Upper lobe of left lung (tissue), 6 donors: ENCODE measurements around the gene PSMB7. TPM values are rescaled to one million over a fixed set of nuclear protein-coding genes. Genes with fewer than 3 reads are reported as not detected.

Experiments used
- ATAC-seq, 2 donors: fragments of 200-7000 bp; cut with Tn5 transposase; one replicate each; pipeline ENCODE4 v1.9.1; 2022; ENCODE audit warnings: mild to moderate bottlenecking in 2 of 2, moderate library complexity in 2 of 2; ENCODE audit not compliant: low FRiP score in 2 of 2
- DNase-seq, 2 donors: peaks; one replicate each; pipeline ENCODE4 v3.0.0-alpha.2; 2019 to 2020
- H3K27ac ChIP-seq, 4 donors: fragments of 200-600 bp; sonication (generic); one replicate each; pipeline ENCODE4 v1.5.1; 2016 to 2019
- H3K27me3 ChIP-seq, 4 donors: fragments of 200-600 bp; sonication (generic); one replicate each; pipeline ENCODE4 v1.5.1; 2017 to 2019
- H3K36me3 ChIP-seq, 4 donors: fragments of 200-600 bp; sonication (generic); one replicate each; pipeline ENCODE4 v1.5.1; 2016 to 2019
- H3K4me1 ChIP-seq, 4 donors: fragments of 200-600 bp; sonication (generic); one replicate each; pipeline ENCODE4 v1.5.1; 2018 to 2019
- H3K4me3 ChIP-seq, 4 donors: fragments of 200-600 bp; sonication (generic); one replicate each; pipeline ENCODE4 v1.5.1; 2017 to 2019; ENCODE audit warnings: mild to moderate bottlenecking in 2 of 4, moderate library complexity in 1 of 4
- H3K9me3 ChIP-seq, 4 donors: fragments of 200-600 bp; sonication (generic); one replicate each; pipeline ENCODE4 v1.5.1; 2018 to 2019
- CTCF ChIP-seq, 6 experiments: fragments of 450-650 bp in 4 of 6; fragments of 200-600 bp in 2 of 6; sonication (generic) in 2 of 6; IDR thresholded peaks; one replicate each; pipeline ENCODE4 v1.5.1; 2016 to 2019; ENCODE audit warnings: antibody characterized with exemption in 6 of 6
- EP300 ChIP-seq, 4 donors: sonication (generic); formaldehyde crosslinking; IDR thresholded peaks; one replicate each; pipeline ENCODE4 v1.5.1; 2017; ENCODE audit warnings: antibody characterized with exemption in 4 of 4, control low read depth in 2 of 4
- POLR2A ChIP-seq, 4 donors: fragments of 450-650 bp; IDR thresholded peaks; one replicate each; pipeline ENCODE4 v1.5.1; 2016 to 2017; ENCODE audit warnings: antibody characterized with exemption in 4 of 4, mild to moderate bottlenecking in 2 of 4
- POLR2AphosphoS5 ChIP-seq, 2 donors: sonication (generic); formaldehyde crosslinking; IDR thresholded peaks; one replicate each; pipeline ENCODE4 v1.5.1; 2017; ENCODE audit warnings: antibody characterized with exemption in 2 of 2
- WGBS, 2 donors: methylation state at CpG; one replicate each; pipeline ENCODE4 v1.1.5; 2017 to 2018; 5-methylcytosine and 5-hydroxymethylcytosine counted together
- total RNA-seq, 6 donors: library from RNA; depleted of rRNA in 4 of 6; stranded (reverse); fragments of >200 nt in 4 of 6; gene quantifications; one replicate each; pipeline versions ENCODE4 v1.1.0 to v1.2.1, GENCODE V29; 2016 to 2021
- donor health status: DM: no; HTN: no; CAD: no; lungs with moderate emphysema.
- donor health status: DM: no; HTN: yes; CAD: no; lungs with severe emphysema.

PSMB7 gene
- total RNA-seq, 6 donors from 2014 or later = 17.8 to 112 (median 87.1) TPM

DNA sequence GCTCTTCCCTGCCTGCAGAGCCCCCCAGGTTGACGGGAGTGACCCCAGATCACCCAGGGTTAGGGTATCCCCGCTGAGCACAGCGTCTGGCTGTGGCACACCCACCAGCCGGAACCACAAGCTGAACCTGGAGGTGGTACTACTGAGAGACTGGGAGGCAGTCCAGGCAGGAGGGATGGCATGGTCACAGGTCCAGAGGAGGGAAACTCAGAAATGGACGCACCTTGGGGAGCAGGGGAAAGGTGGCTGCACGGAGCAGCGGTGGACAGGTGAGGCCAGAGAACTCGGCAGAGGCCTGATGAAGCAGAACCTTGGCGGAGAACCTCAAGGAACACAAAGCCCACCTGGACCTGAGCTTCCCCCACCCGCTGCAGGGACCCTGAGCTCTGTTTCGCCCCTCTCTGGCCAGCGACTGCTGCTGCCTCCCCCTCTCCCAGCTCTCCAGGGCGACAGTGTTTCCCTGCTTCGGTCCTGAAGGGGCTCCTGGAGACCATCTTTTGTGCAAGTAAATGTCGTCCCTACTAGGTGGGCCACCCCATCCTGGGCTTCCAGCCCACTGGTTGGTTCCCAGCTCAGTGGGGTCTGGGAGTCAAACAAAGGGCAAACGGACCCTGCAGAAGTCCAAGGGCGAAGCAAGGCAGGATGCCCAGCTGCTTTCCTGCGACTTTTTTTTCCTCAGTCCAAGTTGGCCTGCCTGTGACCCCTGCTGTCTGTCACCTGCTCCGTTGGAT is 35.9 kb upstream of the PSMB7 start:
- Histone ChIP-seq H3K36me3 (no peaks in the 10 kb centered on the region), H3K9me3 (no peaks in the 10 kb centered on the region), H3K27ac (no peak overlapping the region), H3K4me3 (no peak overlapping the region), H3K4me1 (peaks cover 0 to 20% (median 9%) of the 10 kb centered on the region in 4 donors), H3K27me3 (peaks cover 0 to 32% (median 22%) of the 10 kb centered on the region in 4 donors)
- TF ChIP-seq POLR2A (IDR thresholded peaks at IDR 0.05) (no peak), POLR2AphosphoS5 (IDR thresholded peaks at IDR 0.05) (no peak), CTCF (IDR thresholded peaks at IDR 0.05) (no peak), EP300 (IDR thresholded peaks at IDR 0.05) (no peak)
- 43 to 50% methylated on average over 13 to 19 of the region's 19 CpGs for WGBS, 2 donors
- ATAC-seq (no peak), DNase-seq (peak in 1 of 2 donors; percentile 39)

GRCh38 chr9:124450241-124450924 is 35.1 kb upstream of the PSMB7 start, which contains the start of gene ADGRD2:
TSS of gene ADGRD2 (plus strand) at chr9:124450451. CDS start at chr9:124451667, 1,216 bp downstream.
- TF ChIP-seq EP300 (IDR thresholded peaks at IDR 0.05) (no peak), CTCF (IDR thresholded peaks at IDR 0.05) (no peak), POLR2AphosphoS5 (IDR thresholded peaks at IDR 0.05) (no peak), POLR2A (IDR thresholded peaks at IDR 0.05) (no peak)
- Histone ChIP-seq H3K4me3 (no peak within 1 kb of the TSS), H3K4me1 (peaks cover 0 to 20% (median 9%) of the 10 kb centered on the region in 4 donors), H3K36me3 (no peaks in the 10 kb centered on the region), H3K9me3 (no peaks in the 10 kb centered on the region), H3K27ac (no peak within 1 kb of the TSS), H3K27me3 (peaks cover 0 to 32% (median 22%) of the 10 kb centered on the region in 4 donors)
- WGBS, 2 donors = 4 to 10% methylated on average over 22 to 27 of the region's 41 CpGs
- DNase-seq (peak in 1 of 2 donors; percentile 81), ATAC-seq (peak in 1 of 2 donors; percentile 16)

DNA sequence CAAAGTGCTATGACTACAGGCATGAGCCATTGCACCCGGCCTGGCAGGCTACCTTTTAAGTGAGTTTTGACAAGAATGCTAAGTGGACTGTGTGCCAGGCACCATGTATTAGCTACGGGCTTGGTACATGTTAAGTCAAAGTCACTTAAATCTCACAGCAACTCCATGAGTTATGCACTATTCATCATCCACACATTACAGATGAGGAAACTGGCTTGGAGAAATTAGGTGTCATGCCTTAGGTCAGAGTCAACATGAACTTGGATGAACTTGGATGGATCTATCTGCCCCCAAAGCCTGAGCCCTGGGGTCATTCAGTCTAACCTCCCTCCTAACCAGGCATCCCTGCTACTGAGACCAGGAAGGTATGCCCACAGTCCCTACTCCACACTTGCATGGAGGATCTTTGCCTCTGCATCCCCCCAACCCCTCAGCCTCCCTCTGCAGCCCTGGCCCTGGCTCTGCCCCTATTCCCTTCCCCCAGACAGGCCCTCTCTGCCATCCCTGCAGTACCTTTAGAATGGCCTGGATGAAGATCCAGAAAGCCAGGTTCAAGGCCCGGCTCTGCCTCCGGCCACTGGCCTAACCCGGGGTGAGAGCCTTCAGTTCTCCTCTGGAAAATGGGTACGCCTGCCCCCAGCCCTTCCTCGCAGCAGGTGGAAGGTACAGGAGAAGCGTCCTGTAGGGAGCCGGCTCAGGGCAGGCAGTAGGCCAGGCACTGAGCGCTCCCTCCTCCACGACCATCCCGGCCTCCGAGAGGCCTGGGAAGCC is 34.3 kb upstream of the PSMB7 start:
- 90 to 94% methylated on average over 7 to 13 of the region's 13 CpGs for WGBS, 2 donors
- peak in 1 of 2 donors; percentile 44 for ATAC-seq
- TF ChIP-seq POLR2A (IDR thresholded peaks at IDR 0.05) (no peak), POLR2AphosphoS5 (IDR thresholded peaks at IDR 0.05) (no peak), EP300 (IDR thresholded peaks at IDR 0.05) (no peak), CTCF (IDR thresholded peaks at IDR 0.05) (no peak)

GRCh38 chr9:124448019-124448418 is 32.8 kb upstream of the PSMB7 start:
- DNase-seq (no peak), ATAC-seq (no peak)
- WGBS, 2 donors = 73 to 87% methylated on average over 2 to 4 of the region's 7 CpGs
- Histone ChIP-seq H3K36me3 (no peaks in the 10 kb centered on the region), H3K27ac (no peak overlapping the region), H3K9me3 (no peaks in the 10 kb centered on the region), H3K4me3 (no peak overlapping the region), H3K4me1 (peaks cover 0 to 13% (median 4%) of the 10 kb centered on the region in 4 donors), H3K27me3 (peaks cover 0 to 24% (median 14%) of the 10 kb centered on the region in 4 donors)
- TF ChIP-seq POLR2AphosphoS5 (IDR thresholded peaks at IDR 0.05) (no peak), POLR2A (IDR thresholded peaks at IDR 0.05) (no peak), EP300 (IDR thresholded peaks at IDR 0.05) (no peak), CTCF (IDR thresholded peaks at IDR 0.05) (no peak)

More for the DNA sequence above, 34.3 kb upstream of the PSMB7 start:
- Histone ChIP-seq H3K27ac (no peak overlapping the region), H3K4me3 (no peak overlapping the region), H3K27me3 (peaks cover 0 to 32% (median 22%) of the 10 kb centered on the region in 4 donors), H3K4me1 (peaks cover 0 to 20% (median 9%) of the 10 kb centered on the region in 4 donors), H3K36me3 (no peaks in the 10 kb centered on the region), H3K9me3 (no peaks in the 10 kb centered on the region)
- DNase-seq = peak in 1 of 2 donors; percentile 39
